IMR-90 (cell line): ENCODE measurements around the gene FAM193A. TPM values are rescaled to one million over a fixed set of nuclear protein-coding genes. Genes with fewer than 3 reads are reported as not detected.
A peak's percentile ranks its signal among the peaks of the same experiment; 100 is the strongest.

Source experiments
- ATAC-seq: fragments of 200-7000 bp; cut with Tn5 transposase; 2 replicates; pipeline ENCODE4 v1.9.1; 2020; ENCODE audit warnings: low read depth, mild to moderate bottlenecking, moderate library complexity
- BruUV-seq: library from RNA; stranded (reverse); fragments of 400-500 nt; replicated peaks from 2 replicates; lab custom pipeline; 2021; lab: Mats Ljungman, UMichigan
- CTCF ChIA-PET: fragments of 300-600 bp; formaldehyde crosslinking; extraction: SDS; loops from one replicate; lab custom pipeline; 2021; ENCODE audit warnings: antibody characterized with exemption; lab: Yijun Ruan, JAX
- POLR2A ChIA-PET: fragments of 300-600 bp; sonication (Branson Sonifier 250); formaldehyde crosslinking; loops from one replicate; lab custom pipeline; 2022; ENCODE audit warnings: antibody characterized with exemption; ENCODE audit not compliant: unreplicated experiment; lab: Charles Lee
- DNase-seq: peaks from one replicate; pipeline ENCODE4 v3.0.0; 2013
- H2AFZ ChIP-seq: replicated peaks from 2 replicates; pipeline ENCODE3; 2013; ENCODE audit warnings: low read length, mild to moderate bottlenecking; ENCODE audit not compliant: poor library complexity
- H2AK5ac ChIP-seq: 2 replicates; pipeline ENCODE4 v1.6.1; 2013; ENCODE audit warnings: low read depth, low read length, inconsistent platforms
- H2AK9ac ChIP-seq: replicated peaks from 2 replicates; pipeline ENCODE3; 2013; ENCODE audit warnings: mild to moderate bottlenecking, low read depth, low read length, moderate library complexity; ENCODE audit not compliant: poor library complexity
- H2BK120ac ChIP-seq: 2 replicates; pipeline ENCODE4 v1.6.1; 2013; ENCODE audit warnings: low read depth, low read length, inconsistent platforms
- H2BK15ac ChIP-seq: 3 replicates; pipeline ENCODE4 v1.6.1; 2013; ENCODE audit warnings: low read depth, low read length, inconsistent platforms
- H2BK20ac ChIP-seq: 2 replicates; pipeline ENCODE4 v1.6.1; 2013; ENCODE audit warnings: low read depth, mild to moderate bottlenecking, inconsistent platforms, low read length, moderate library complexity
- H2BK5ac ChIP-seq: 2 replicates; pipeline ENCODE4 v1.6.1; 2013; ENCODE audit warnings: mild to moderate bottlenecking, low read depth, low read length, inconsistent platforms; ENCODE audit not compliant: poor library complexity, severe bottlenecking
- H3K14ac ChIP-seq: replicated peaks from 2 replicates; pipeline ENCODE4 v1.6.1; 2013; ENCODE audit warnings: low read depth, low read length, inconsistent platforms
- H3K18ac ChIP-seq: 2 replicates; pipeline ENCODE4 v1.6.1; 2013; ENCODE audit warnings: low read depth, low read length, control low read depth
- H3K23ac ChIP-seq: 2 replicates; pipeline ENCODE4 v1.6.1; 2013; ENCODE audit warnings: low read depth, low read length, inconsistent platforms
- H3K27ac ChIP-seq: 2 replicates; pipeline ENCODE4 v1.5.1; 2013; ENCODE audit warnings: mild to moderate bottlenecking, control low read depth, low read length; ENCODE audit not compliant: insufficient read depth
- H3K27me3 ChIP-seq: 2 replicates; pipeline ENCODE4 v1.6.1; 2013; ENCODE audit warnings: low read length; ENCODE audit not compliant: control insufficient read depth, insufficient read depth
- H3K36me3 ChIP-seq: 2 replicates; pipeline ENCODE4 v1.6.1; 2013; ENCODE audit warnings: low read length, mixed read lengths; ENCODE audit not compliant: control insufficient read depth, insufficient read depth
- H3K4ac ChIP-seq: 2 replicates; pipeline ENCODE4 v1.6.1; 2013; ENCODE audit warnings: low read depth, low read length, inconsistent platforms
- H3K4me1 ChIP-seq: 2 replicates; pipeline ENCODE4 v1.6.1; 2013; ENCODE audit warnings: low read length, mixed read lengths; ENCODE audit not compliant: control insufficient read depth, insufficient read depth
- H3K4me2 ChIP-seq: 2 replicates; pipeline ENCODE4 v1.6.1; 2013; ENCODE audit warnings: low read depth, mild to moderate bottlenecking, control low read depth, low read length, moderate library complexity
- H3K4me3 ChIP-seq: 2 replicates; pipeline ENCODE4 v1.5.1; 2013; ENCODE audit warnings: low read depth, mild to moderate bottlenecking, control low read depth, low read length, moderate library complexity; ENCODE audit not compliant: insufficient read depth
- H3K56ac ChIP-seq: 2 replicates; pipeline ENCODE4 v1.6.1; 2013; ENCODE audit warnings: low read length, inconsistent platforms; ENCODE audit not compliant: insufficient read depth; ENCODE audit errors: extremely low read depth
- H3K79me1 ChIP-seq, 2 experiments: 2 replicates each; pipeline ENCODE4 v1.6.1; 2013; ENCODE audit warnings: low read length in 2 of 2, inconsistent platforms in 1 of 2, low read depth in 1 of 2
- H3K9ac ChIP-seq: 2 replicates; pipeline ENCODE4 v1.6.1; 2013; ENCODE audit warnings: low read depth, low read length, control low read depth
- H3K9me1 ChIP-seq: 2 replicates; pipeline ENCODE4 v1.6.1; 2013; ENCODE audit warnings: low read length, inconsistent platforms; ENCODE audit not compliant: insufficient read depth
- H3K9me3 ChIP-seq: 2 replicates; pipeline ENCODE4 v1.6.1; 2013; ENCODE audit warnings: low read length; ENCODE audit not compliant: control insufficient read depth, insufficient read depth
- H4K20me1 ChIP-seq: 2 replicates; pipeline ENCODE4 v1.6.1; 2013; ENCODE audit warnings: low read length, inconsistent platforms; ENCODE audit not compliant: insufficient read depth
- H4K5ac ChIP-seq: 2 replicates; pipeline ENCODE4 v1.6.1; 2013; ENCODE audit warnings: mild to moderate bottlenecking, low read depth, low read length, control low read depth
- H4K8ac ChIP-seq, 2 experiments: 2 replicates each; pipeline ENCODE4 v1.6.1; 2013; ENCODE audit warnings: low read depth in 2 of 2, low read length in 2 of 2, control low read depth in 1 of 2, inconsistent platforms in 1 of 2
- H4K91ac ChIP-seq: 2 replicates; pipeline ENCODE4 v1.6.1; 2013; ENCODE audit warnings: low read depth, low read length, inconsistent platforms; ENCODE audit not compliant: insufficient read depth
- BHLHE40 ChIP-seq: fragments of 150-350 bp; IDR thresholded peaks from 2 replicates; pipeline ENCODE4 v1.6.1; 2016; ENCODE audit warnings: mild to moderate bottlenecking, low read depth, low read length
- CTCF ChIP-seq: conservative IDR thresholded peaks from 2 replicates; pipeline ENCODE4 v1.5.1; 2012; ENCODE audit warnings: mild to moderate bottlenecking, low read depth, low read length, improper control_type of control experiment
- ELK1 ChIP-seq: fragments of 150-350 bp; IDR thresholded peaks from 2 replicates; pipeline ENCODE4 v1.6.1; 2016; ENCODE audit warnings: low read depth, mild to moderate bottlenecking, low read length, moderate library complexity, borderline replicate concordance
- FOS ChIP-seq: fragments of 150-350 bp; IDR thresholded peaks from 2 replicates; pipeline ENCODE4 v1.6.1; 2016; ENCODE audit warnings: low read depth, low read length
- MAFK ChIP-seq: IDR thresholded peaks from 2 replicates; pipeline ENCODE4 v1.6.1; 2012; ENCODE audit warnings: low read depth, low read length, improper control_type of control experiment
- MAZ ChIP-seq: IDR thresholded peaks from 2 replicates; pipeline ENCODE4 v1.6.1; 2012; ENCODE audit warnings: low read depth, mild to moderate bottlenecking, low read length, improper control_type of control experiment, moderate library complexity, borderline replicate concordance
- MXI1 ChIP-seq: IDR thresholded peaks from 2 replicates; pipeline ENCODE4 v1.6.1; 2012; ENCODE audit warnings: low read depth, mild to moderate bottlenecking, low read length, moderate library complexity, borderline replicate concordance
- NFE2L2 ChIP-seq: fragments of 150-350 bp; IDR thresholded peaks from 2 replicates; pipeline ENCODE4 v1.6.1; 2016; ENCODE audit warnings: low read depth, mild to moderate bottlenecking, low read length
- POLR2A ChIP-seq: IDR thresholded peaks from 2 replicates; pipeline ENCODE4 v1.6.1; 2012; ENCODE audit warnings: mild to moderate bottlenecking, low read depth, low read length
- RAD21 ChIP-seq: IDR thresholded peaks from 2 replicates; pipeline ENCODE4 v1.6.1; 2012; ENCODE audit warnings: low read length, improper control_type of control experiment
- RCOR1 ChIP-seq: IDR thresholded peaks from 2 replicates; pipeline ENCODE4 v1.6.1; 2012; ENCODE audit warnings: mild to moderate bottlenecking, low read length, improper control_type of control experiment; ENCODE audit not compliant: insufficient replicate concordance
- RFX5 ChIP-seq: IDR thresholded peaks from 2 replicates; pipeline ENCODE4 v1.8.0; 2012; ENCODE audit warnings: low read depth, mild to moderate bottlenecking, low read length, moderate library complexity
- SMC3 ChIP-seq: fragments of 150-350 bp; IDR thresholded peaks from 2 replicates; pipeline ENCODE4 v1.6.1; 2016; ENCODE audit warnings: low read depth, mild to moderate bottlenecking, antibody characterized with exemption, low read length, moderate library complexity
- USF2 ChIP-seq: fragments of 150-350 bp; IDR thresholded peaks from 2 replicates; pipeline ENCODE4 v1.6.1; 2017; ENCODE audit warnings: mild to moderate bottlenecking, antibody characterized with exemption, low read length, low read depth
- WGBS, 2 experiments: methylation state at CpG; one replicate each; pipeline versions ENCODE4 v1.1.5 to v1.1.7; 2013; ENCODE audit warnings: missing lambda C conversion rate in 2 of 2; ENCODE audit not compliant: insufficient read length in 1 of 2; ENCODE audit errors: extremely low coverage in 2 of 2; 5-methylcytosine and 5-hydroxymethylcytosine counted together
- dilution Hi-C: fragments of 300-500 bp; cut with HindIII; formaldehyde crosslinking; loops from one replicate; pipeline ENCODE4 v1.14.3; 2018; ENCODE audit warnings: low sequenced_read_pairs; ENCODE audit not compliant: unreplicated experiment
- in situ Hi-C: fragments of 300-500 bp; cut with MboI; formaldehyde crosslinking; loops from 3 replicates; pipeline ENCODE4 v1.14.3; 2019; ENCODE audit warnings: low sequenced_read_pairs, inconsistent platforms, mixed read lengths
- intact Hi-C: fragments of 100-400 bp; cut with micrococcal nuclease; formaldehyde crosslinking; loops from 2 replicates; pipeline ENCODE4 v1.10.0; 2022
- polyA plus RNA-seq, 3 experiments: library from polyadenylated mRNA; depleted of rRNA; stranded (reverse); fragments of >200 nt; gene quantifications; 2 replicates each; pipeline ENCODE4 v1.2.3, GENCODE V29; 2012; ENCODE audit warnings: low replicate concordance in 1 of 3
- total RNA-seq: library from RNA; depleted of rRNA; stranded (reverse); fragments of >200 nt; gene quantifications from 2 replicates; pipeline ENCODE4 v1.2.3, GENCODE V29; 2012

FAM193A gene
- total and polyA plus RNA-seq, 2 of the 4 experiments (the other 2 are of a cell fraction): 6.8 to 11.0 TPM

GRCh38 chr4:2534904-2535375, 1.5 kb upstream of the FAM193A start:
- Histone ChIP-seq H3K4me1 (peaks cover 4% of the 10 kb centered on the region; the same call in 1 of the 2 replicates), H3K4me3 (peak overlapping the region; percentile 65), H3K23ac (peak overlapping the region; percentile 90), H3K9me3 (no peaks in the 10 kb centered on the region), H3K9ac (peak overlapping the region; percentile 87), H3K9me1 (peaks cover 7% of the 10 kb centered on the region), H2BK120ac (0 out of 2 replicates have a peak overlapping the region, but pooled peaks have one; percentile 18), H3K18ac (no peak overlapping the region), H3K36me3 (peaks cover 2% of the 10 kb centered on the region; the same call in 1 of the 2 replicates), H3K27me3 (no peaks in the 10 kb centered on the region), H3K56ac (no peak overlapping the region; the same call in 1 of the 2 replicates), H2BK15ac (no peak overlapping the region), H2BK20ac (no peak overlapping the region), H4K8ac (peak overlapping the region; percentile 94 to 95; a peak in 3 of 4 replicates), H2BK5ac (no peak overlapping the region), H3K27ac (peak overlapping the region; percentile 92), H4K20me1 (peaks cover 28% of the 10 kb centered on the region), H2AK5ac (peak overlapping the region; percentile 91), H3K79me1 (peaks cover 0 to 26% of the 10 kb centered on the region in 2 experiments; a peak in 2 of 4 replicates), H2AK9ac (peak overlapping the region; percentile 94), H4K5ac (peak overlapping the region; percentile 48; the same call in 1 of the 2 replicates), H3K4me2 (peak overlapping the region; percentile 85), H2AFZ (peak overlapping the region; percentile 98), H4K91ac (peak overlapping the region; percentile 88; the same call in 1 of the 2 replicates), H3K4ac (peak overlapping the region; percentile 94), H3K14ac (peak overlapping the region; percentile 49)
- WGBS, 2 experiments: no CpG with 5 or more reads among the region's 5 CpGs
- ATAC-seq (no peak), DNase-seq (no peak)
- intact Hi-C loops (no loop called here), dilution Hi-C loops (no loop called here), in situ Hi-C loops (no loop called here)
- POLR2A ChIA-PET: no interaction called here
- CTCF ChIA-PET: no interaction called here
- no TSS peak for BruUV-seq
- TF ChIP-seq BHLHE40 (no peak), FOS (no peak), RFX5 (no peak), ELK1 (no peak), MAFK (no peak), RCOR1 (no peak), SMC3 (no peak), USF2 (no peak), POLR2A (no peak), CTCF (no peak), MXI1 (no peak), MAZ (no peak), RAD21 (no peak), NFE2L2 (no peak)
